Activated CD4-positive, alpha-beta T cell treated with anti-CD3 and anti-CD28 coated beads, Interleukin-2, amount 10 ng/mL, durations not matched to agents 24 days and 14 days (primary cell): Measurements from ENCODE around the gene EIF4G1. TPM values are rescaled to one million over a fixed set of nuclear protein-coding genes. Genes with fewer than 3 reads are reported as not detected.
"Not testable (repeated sequence)": the region's sequence is repeated elsewhere in the genome, so short reads cannot be mapped to it uniquely, and the experiment has no call there.

Source experiments
- DNase-seq: peaks from one replicate; pipeline ENCODE4 v3.0.0; 2022
- H3K27ac Mint-ChIP-seq: one replicate; pipeline ENCODE4 v1.8.0; 2022; ENCODE audit warnings: mild to moderate bottlenecking, mixed read lengths
- H3K27me3 Mint-ChIP-seq: one replicate; pipeline ENCODE4 v1.8.0; 2022; ENCODE audit warnings: mixed read lengths
- H3K36me3 Mint-ChIP-seq: one replicate; pipeline ENCODE4 v1.8.0; 2022; ENCODE audit warnings: low read depth, mild to moderate bottlenecking, mixed read lengths
- H3K4me1 Mint-ChIP-seq: one replicate; pipeline ENCODE4 v1.8.0; 2021; ENCODE audit warnings: mixed read lengths
- H3K4me3 Mint-ChIP-seq: one replicate; pipeline ENCODE4 v1.8.0; 2022; ENCODE audit warnings: mild to moderate bottlenecking, moderate library complexity, mixed read lengths
- H3K9me3 Mint-ChIP-seq: one replicate; pipeline ENCODE4 v1.8.0; 2021; ENCODE audit warnings: mixed read lengths
- intact Hi-C: fragments of 100-400 bp; cut with micrococcal nuclease; formaldehyde crosslinking; loops from one replicate; pipeline ENCODE4 v1.15.1; 2023
- total RNA-seq: library from RNA; stranded (reverse); gene quantifications from 2 replicates; pipeline ENCODE4 v1.2.3, GENCODE V29; 2022

EIF4G1 gene
- total RNA-seq: 680 and 700 TPM in 2 replicates

DNA sequence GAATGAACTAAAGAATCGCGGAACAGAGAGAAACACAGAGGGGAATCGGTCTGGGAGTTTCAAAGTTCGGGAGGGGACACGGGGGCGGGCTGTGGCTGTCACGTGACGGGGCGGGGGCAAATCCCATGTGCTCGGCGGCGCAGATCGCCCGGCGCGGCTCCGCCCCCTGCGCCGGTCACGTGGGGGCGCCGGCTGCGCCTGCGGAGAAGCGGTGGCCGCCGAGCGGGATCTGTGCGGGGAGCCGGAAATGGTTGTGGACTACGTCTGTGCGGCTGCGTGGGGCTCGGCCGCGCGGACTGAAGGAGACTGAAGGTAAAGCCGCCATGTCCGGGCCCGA is at the start of gene EIF4G1:
Gene EIF4G1, plus strand, starts transcription at position 244 of the 337 bp plus-strand sequence. CDS start 1,191 bp downstream, outside the sequence.
- peak; percentile 98 for DNase-seq
- intact Hi-C loops: loop anchor here (1.0 to 2.0 kb wide), 4 partner anchors 15 to 66 kb away; partner anchors contain the start of genes ALG3, EEF1AKMT4 and PSMD2
- Mint-ChIP-seq H3K27ac (peak within 1 kb of the TSS; percentile 89), H3K9me3 (no peaks in the 10 kb centered on the region), H3K4me3 (peak within 1 kb of the TSS; percentile 89), H3K4me1 (peaks cover 28% of the 10 kb centered on the region), H3K27me3 (no peaks in the 10 kb centered on the region), H3K36me3 (peaks cover 36% of the 10 kb centered on the region)

DNA sequence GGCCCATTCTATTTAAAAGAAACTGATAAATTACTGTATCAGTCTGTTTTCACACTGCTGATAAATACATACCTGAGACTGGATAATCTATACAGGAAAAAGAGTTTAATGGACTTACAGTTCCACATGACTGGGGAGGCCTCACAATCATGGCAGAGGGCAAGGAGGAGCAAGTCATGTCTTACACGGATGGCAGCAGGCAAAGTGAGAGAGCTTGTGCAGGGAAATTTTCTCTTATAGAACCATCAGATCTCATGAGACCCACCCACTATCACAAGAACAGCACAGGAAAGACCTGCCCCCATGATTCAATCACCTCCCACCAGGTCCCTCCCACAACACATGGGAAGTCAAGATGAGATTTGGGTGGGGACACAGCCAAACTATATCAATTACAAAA is 47.2 kb upstream of the EIF4G1 start:
- H3K27ac Mint-ChIP-seq, H3K9me3 Mint-ChIP-seq, H3K4me1 Mint-ChIP-seq, H3K4me3 Mint-ChIP-seq, DNase-seq, H3K36me3 Mint-ChIP-seq, intact Hi-C loops: not testable (repeated sequence)
- peaks cover 39% of the 10 kb centered on the region for H3K27me3 Mint-ChIP-seq

- H3K9me3 Mint-ChIP-seq: no peaks in the 10 kb centered on the region
- intact Hi-C loops: no loop called here
- peaks cover 41% of the 10 kb centered on the region for H3K27me3 Mint-ChIP-seq
- DNase-seq: no peak
- no peak overlapping the region for H3K4me3 Mint-ChIP-seq
- H3K36me3 Mint-ChIP-seq: no peaks in the 10 kb centered on the region
- H3K27ac Mint-ChIP-seq: no peak overlapping the region
- peaks cover 3% of the 10 kb centered on the region for H3K4me1 Mint-ChIP-seq
Observed at GRCh38 chr3:184272269-184272668, 42.1 kb upstream of the EIF4G1 start.

- intact Hi-C loops: no loop called here
- Mint-ChIP-seq H3K4me1 (peaks cover 3% of the 10 kb centered on the region), H3K36me3 (no peaks in the 10 kb centered on the region), H3K27ac (peak overlapping the region; percentile 70), H3K27me3 (peaks cover 48% of the 10 kb centered on the region), H3K4me3 (no peak overlapping the region), H3K9me3 (no peaks in the 10 kb centered on the region)
- DNase-seq: no peak
Observed at GRCh38 chr3:184275381-184275701, 39.1 kb upstream of the EIF4G1 start.

GRCh38 chr3:184275961-184276910 is 38.2 kb upstream of the EIF4G1 start, which contains the start of gene ECE2:
Gene ECE2 (plus strand): TSS chr3:184276022. CDS start chr3:184276154, 132 bp downstream.
- Mint-ChIP-seq H3K27ac (peak within 1 kb of the TSS; percentile 70), H3K36me3 (no peaks in the 10 kb centered on the region), H3K27me3 (peaks cover 48% of the 10 kb centered on the region), H3K9me3 (no peaks in the 10 kb centered on the region), H3K4me3 (no peak within 1 kb of the TSS), H3K4me1 (peaks cover 3% of the 10 kb centered on the region)
- DNase-seq: no peak
- intact Hi-C loops: no loop called here

- Mint-ChIP-seq H3K4me3 (no peak overlapping the region), H3K9me3 (no peaks in the 10 kb centered on the region), H3K36me3 (no peaks in the 10 kb centered on the region), H3K4me1 (peaks cover 3% of the 10 kb centered on the region), H3K27me3 (peaks cover 44% of the 10 kb centered on the region), H3K27ac (no peak overlapping the region)
- no peak for DNase-seq
- intact Hi-C loops: no loop called here
Observed at GRCh38 chr3:184277366-184277765, 37.0 kb upstream of the EIF4G1 start.

- DNase-seq: no peak
- no peaks in the 10 kb centered on the region for H3K9me3 Mint-ChIP-seq
- H3K27me3 Mint-ChIP-seq: peaks cover 21% of the 10 kb centered on the region
- no peak overlapping the region for H3K27ac Mint-ChIP-seq
- intact Hi-C loops: no loop called here
- H3K4me3 Mint-ChIP-seq: no peak overlapping the region
- no peaks in the 10 kb centered on the region for H3K4me1 Mint-ChIP-seq
- no peaks in the 10 kb centered on the region for H3K36me3 Mint-ChIP-seq
Observed at GRCh38 chr3:184282941-184283340, 31.5 kb upstream of the EIF4G1 start.

DNA sequence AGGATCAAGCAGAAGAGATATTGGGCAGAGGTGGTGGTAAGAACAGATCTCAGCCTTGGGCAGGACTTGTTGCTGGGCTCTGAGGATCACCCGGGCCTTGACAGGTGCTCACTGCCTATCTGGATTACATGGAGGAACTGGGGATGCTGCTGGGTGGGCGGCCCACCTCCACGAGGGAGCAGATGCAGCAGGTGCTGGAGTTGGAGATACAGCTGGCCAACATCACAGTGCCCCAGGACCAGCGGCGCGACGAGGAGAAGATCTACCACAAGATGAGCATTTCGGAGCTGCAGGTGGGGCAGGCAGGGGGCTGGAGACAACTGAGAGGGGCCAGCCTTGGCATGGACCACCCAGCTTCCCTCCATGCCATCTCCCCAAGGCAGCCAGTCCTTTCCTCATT is 30.7 kb upstream of the EIF4G1 start:
- intact Hi-C loops: no loop called here
- Mint-ChIP-seq H3K27ac (no peak overlapping the region), H3K4me3 (no peak overlapping the region), H3K9me3 (no peaks in the 10 kb centered on the region), H3K36me3 (no peaks in the 10 kb centered on the region), H3K4me1 (no peaks in the 10 kb centered on the region), H3K27me3 (peaks cover 22% of the 10 kb centered on the region)
- DNase-seq: no peak

GRCh38 chr3:184284696-184285095 is 29.7 kb upstream of the EIF4G1 start:
- Mint-ChIP-seq H3K4me3 (no peak overlapping the region), H3K4me1 (peaks cover 5% of the 10 kb centered on the region), H3K27ac (no peak overlapping the region), H3K9me3 (no peaks in the 10 kb centered on the region), H3K36me3 (no peaks in the 10 kb centered on the region), H3K27me3 (peaks cover 18% of the 10 kb centered on the region)
- DNase-seq: peak; percentile 74
- intact Hi-C loops: loop anchor here (5.0 kb wide), 1 partner anchor 137 kb away; no protein-coding TSS in a partner anchor

DNA sequence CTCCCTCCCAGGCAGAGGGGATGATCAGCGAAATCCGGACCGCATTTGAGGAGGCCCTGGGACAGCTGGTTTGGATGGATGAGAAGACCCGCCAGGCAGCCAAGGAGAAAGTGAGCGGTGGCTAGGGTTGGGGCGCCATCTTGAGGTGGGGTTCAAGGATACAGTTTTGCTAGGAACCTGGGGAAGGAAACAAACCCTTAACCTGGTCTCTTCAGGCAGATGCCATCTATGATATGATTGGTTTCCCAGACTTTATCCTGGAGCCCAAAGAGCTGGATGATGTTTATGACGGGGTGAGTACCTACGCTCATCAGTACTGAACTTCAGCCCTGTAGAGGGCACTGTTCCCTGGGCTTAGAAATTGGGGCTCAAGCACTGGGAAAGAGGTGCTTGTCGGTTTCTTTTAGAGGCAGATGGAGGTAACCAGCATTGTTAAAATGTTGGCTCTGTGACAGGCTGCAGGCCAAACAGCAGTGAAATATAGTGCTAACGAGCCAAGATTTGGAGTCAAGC is 24.9 kb upstream of the EIF4G1 start:
- intact Hi-C loops: loop anchor here (1.0 to 5.0 kb wide), 4 partner anchors 41 to 394 kb away; partner anchors contain the start of genes ALG3 and EEF1AKMT4
- H3K4me3 Mint-ChIP-seq: no peak overlapping the region
- H3K27me3 Mint-ChIP-seq: peaks cover 15% of the 10 kb centered on the region
- H3K4me1 Mint-ChIP-seq: peaks cover 5% of the 10 kb centered on the region
- DNase-seq: peak; percentile 89
- H3K27ac Mint-ChIP-seq: no peak overlapping the region
- H3K36me3 Mint-ChIP-seq: no peaks in the 10 kb centered on the region
- no peaks in the 10 kb centered on the region for H3K9me3 Mint-ChIP-seq

- peaks cover 19% of the 10 kb centered on the region for H3K27me3 Mint-ChIP-seq
- peaks cover 5% of the 10 kb centered on the region for H3K4me1 Mint-ChIP-seq
- H3K9me3 Mint-ChIP-seq: no peaks in the 10 kb centered on the region
- H3K27ac Mint-ChIP-seq: no peak overlapping the region
- no peak overlapping the region for H3K4me3 Mint-ChIP-seq
- intact Hi-C loops: no loop called here
- no peak for DNase-seq
- H3K36me3 Mint-ChIP-seq: no peaks in the 10 kb centered on the region
Observed at GRCh38 chr3:184290331-184290730, 24.1 kb upstream of the EIF4G1 start.

- no peak for DNase-seq
- intact Hi-C loops: no loop called here
- Mint-ChIP-seq H3K27me3 (peaks cover 14% of the 10 kb centered on the region), H3K36me3 (no peaks in the 10 kb centered on the region), H3K9me3 (no peaks in the 10 kb centered on the region), H3K4me3 (no peak overlapping the region), H3K4me1 (peaks cover 5% of the 10 kb centered on the region), H3K27ac (no peak overlapping the region)
Observed at GRCh38 chr3:184291044-184291737, 23.2 kb upstream of the EIF4G1 start.

- Mint-ChIP-seq H3K4me1 (peaks cover 5% of the 10 kb centered on the region), H3K27me3 (peaks cover 13% of the 10 kb centered on the region), H3K9me3 (no peaks in the 10 kb centered on the region), H3K36me3 (no peaks in the 10 kb centered on the region), H3K4me3 (no peak overlapping the region), H3K27ac (no peak overlapping the region)
- intact Hi-C loops: no loop called here
- no peak for DNase-seq
Observed at GRCh38 chr3:184291738-184292445, 22.5 kb upstream of the EIF4G1 start.
